ENCODE data around the gene SSR4.

- no peak for TF ChIP-seq CTCF (conservative IDR thresholded peaks at IDR 0.05; ENCODE audit: low read length)
- TF ChIP-seq EZH2phosphoT487 (IDR thresholded peaks at IDR 0.05; ENCODE audit: borderline replicate concordance, low read depth, low read length) = no peak
These were observed 33.8 kb downstream of the SSR4 start for GRCh38 chrX:153828308-153828707.

Measured in OCI-LY7 (cell line).